Measurements from ENCODE around the gene SMG5.
A peak's percentile ranks its signal among the peaks of the same experiment; 100 is the strongest.

Gene SMG5

DNA sequence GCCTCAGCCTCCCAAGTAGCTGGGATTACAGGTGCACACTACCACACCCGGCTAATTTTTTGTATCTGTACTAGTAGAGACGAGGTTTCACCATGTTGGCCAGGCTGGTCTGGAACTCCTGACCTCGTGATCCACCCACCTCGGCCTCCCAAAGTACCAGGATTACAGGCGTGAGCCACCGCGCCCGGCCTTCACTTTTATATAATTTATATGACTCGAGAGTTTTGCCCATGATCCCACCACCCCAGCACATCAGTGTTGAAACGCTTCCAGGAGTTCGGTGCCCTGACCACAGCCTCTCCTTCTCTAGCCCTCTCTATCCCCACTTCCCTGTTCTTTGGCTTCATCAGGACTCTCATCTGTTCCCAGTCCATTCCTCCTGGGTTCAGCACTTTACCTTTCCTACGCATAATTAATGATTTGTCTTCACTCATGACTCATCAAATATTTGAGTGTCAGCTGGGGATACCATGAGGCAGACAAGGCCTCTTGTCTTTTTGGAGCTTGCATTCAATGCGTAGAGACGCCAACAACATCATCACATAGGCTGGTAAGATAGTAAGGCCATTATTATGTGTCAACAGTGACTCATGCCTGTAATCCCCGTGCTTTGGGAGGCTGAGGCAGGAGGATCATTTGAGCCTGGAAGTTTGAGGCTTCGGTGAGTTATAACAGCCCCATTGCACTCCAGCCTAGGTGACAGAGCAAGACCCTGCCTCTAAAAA lies 68.4 kb downstream of the SMG5 start:
- no peak for DNase-seq (ENCODE audit: low spot score)

DNA sequence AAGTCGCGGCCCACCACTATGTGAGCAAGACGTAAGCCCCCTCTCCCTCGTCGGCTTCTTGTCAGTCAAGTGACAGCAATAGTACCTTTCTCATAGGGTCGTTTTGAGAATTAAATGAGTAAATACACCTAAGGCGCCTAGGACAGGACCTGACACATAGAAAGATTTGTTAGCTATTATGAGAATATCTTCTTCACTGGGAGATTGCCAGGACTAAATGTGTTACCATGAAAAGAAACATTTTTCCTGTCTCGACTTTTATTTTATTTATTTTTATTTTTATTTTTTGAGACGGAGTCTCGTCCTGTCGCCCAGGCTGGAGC lies 69.0 kb downstream of the SMG5 start:
- DNase-seq (ENCODE audit: low spot score): no peak

DNA sequence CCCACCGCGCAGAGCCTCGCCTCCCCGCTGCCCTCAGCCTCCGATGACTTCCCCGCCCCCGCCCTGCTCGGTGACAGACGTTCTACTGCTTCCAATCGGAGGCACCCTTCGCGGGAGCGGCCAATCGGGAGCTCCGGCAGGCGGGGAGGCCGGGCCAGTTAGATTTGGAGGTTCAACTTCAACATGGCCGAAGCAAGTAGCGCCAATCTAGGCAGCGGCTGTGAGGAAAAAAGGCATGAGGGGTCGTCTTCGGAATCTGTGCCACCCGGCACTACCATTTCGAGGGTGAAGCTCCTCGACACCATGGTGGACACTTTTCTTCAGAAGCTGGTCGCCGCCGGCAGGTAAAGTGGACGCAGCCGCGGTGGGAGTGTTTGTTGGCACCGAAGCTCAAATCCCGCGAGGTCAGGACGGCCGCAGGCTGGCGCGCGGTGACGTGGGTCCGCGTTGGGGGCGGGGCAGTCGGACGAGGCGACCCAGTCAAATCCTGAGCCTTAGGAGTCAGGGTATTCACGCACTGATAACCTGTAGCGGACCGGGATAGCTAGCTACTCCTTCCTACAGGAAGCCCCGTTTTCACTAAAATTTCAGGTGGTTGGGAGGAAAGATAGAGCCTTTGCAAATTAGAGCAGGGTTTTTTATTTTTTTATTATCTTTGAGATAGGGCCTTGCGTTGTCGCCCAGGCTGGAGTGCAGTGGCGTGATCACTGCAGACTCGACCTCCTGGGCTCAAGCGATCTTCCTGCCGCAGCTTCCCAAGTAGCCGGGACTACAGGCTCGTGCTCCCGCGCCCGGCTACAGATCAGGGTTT lies 69.6 kb downstream of the SMG5 start, which contains the start of gene PMF1:
PMF1 (plus strand) TSS at position 175 of the 811 bp plus-strand sequence; CDS start at position 184, 9 bp downstream.
- DNase-seq (ENCODE audit: low spot score): peak; percentile 95

DNA sequence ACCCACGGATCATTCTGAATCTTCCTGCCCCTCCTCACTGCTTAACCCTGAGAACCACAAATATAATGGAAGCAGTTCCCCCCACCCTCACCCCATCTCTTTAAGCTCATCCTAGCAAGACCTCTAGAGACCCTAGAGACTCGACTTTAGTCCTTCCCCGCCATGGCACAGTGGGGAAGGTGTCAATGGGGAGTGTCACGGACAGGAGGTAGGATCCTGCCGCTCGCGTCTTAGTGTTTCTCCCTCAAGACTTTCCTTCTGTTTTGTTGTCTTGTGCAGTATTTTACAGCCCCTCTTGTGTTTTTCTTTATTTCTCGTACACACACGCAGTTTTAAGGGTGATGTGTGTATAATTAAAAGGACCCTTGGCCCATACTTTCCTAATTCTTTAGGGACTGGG lies 70.5 kb downstream of the SMG5 start:
- DNase-seq (ENCODE audit: low spot score): no peak

DNA sequence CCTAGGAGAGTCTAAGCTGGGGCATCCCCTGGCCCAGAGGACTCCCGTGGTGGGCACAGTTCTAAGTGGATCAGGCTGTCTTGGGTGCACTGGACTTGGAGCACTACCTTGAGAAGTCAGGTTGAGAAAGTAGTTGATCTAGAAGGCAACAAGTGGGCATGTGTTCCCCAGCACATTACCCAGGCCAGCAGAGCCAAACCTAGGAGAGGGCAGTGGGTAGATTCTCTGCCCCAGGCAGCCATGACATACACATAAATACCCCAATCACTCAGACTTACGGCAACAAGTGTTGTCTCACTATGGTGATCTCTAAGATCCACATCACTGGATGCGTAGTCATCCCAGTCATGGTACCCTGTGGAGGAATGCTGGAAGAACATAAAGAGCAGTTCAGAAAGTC lies 71.4 kb downstream of the SMG5 start:
- DNase-seq (ENCODE audit: low spot score): no peak

DNA sequence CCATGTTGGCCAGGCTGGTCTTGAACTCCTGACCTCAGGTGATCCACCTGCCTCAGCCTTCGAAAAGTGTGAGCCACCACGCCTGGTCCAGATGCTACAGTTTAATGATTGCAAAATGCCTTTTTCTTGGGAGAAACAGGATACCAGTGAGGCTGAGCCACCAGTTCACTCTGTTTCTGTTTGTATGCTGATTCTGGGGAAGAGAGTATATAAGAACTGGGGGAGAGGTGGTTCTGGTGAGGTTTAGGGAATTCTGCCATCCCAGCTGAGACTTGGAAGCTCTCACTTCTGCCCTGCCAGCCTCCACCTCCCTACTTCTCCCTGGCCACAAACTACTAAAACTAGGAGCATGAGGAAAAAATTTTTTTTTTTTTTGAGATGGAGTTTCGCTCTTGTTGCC lies 77.9 kb downstream of the SMG5 start:
- no peak for DNase-seq (ENCODE audit: low spot score)

DNA sequence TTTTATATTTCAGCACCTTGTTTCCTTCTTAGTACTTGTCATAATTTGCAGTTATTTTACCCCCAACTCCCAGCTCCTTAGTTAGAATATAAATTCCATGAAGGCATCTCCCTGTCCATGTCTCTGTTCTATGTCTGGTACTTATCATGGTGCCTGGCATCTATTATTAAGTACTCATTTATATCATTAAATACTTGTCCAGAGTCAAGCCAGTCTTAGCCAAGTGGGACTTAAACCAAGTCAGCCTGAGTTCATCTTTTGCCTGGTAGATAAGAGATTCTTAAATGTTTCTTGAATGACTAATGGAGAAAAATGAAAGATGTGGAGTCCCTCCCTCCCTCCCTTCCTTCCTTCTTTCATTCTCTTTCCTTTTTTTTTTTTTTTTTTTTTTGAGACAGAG lies 79.3 kb downstream of the SMG5 start:
- no peak for DNase-seq (ENCODE audit: low spot score)

DNA sequence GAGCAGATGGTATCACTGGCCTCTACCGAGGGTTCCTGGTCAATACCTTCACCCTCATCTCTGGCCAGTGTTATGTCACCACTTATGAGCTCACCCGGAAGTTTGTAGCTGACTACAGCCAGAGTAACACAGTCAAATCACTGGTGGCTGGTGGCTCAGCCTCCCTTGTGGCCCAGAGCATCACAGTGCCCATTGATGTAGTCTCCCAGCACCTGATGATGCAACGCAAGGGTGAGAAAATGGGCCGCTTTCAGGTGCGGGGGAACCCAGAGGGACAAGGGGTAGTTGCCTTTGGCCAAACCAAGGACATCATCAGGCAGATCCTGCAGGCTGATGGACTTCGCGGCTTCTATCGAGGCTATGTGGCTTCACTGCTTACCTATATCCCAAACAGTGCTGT lies 82.6 kb downstream of the SMG5 start:
- no peak for DNase-seq (ENCODE audit: low spot score)
